ENCODE measurements around the gene MAGEB2. TPM values are rescaled to one million over a fixed set of nuclear protein-coding genes. Genes with fewer than 3 reads are reported as not detected.
"Not testable (repeated sequence)": the region's sequence is repeated elsewhere in the genome, so short reads cannot be mapped to it uniquely, and the experiment has no call there.

MAGEB2 gene, protein sequence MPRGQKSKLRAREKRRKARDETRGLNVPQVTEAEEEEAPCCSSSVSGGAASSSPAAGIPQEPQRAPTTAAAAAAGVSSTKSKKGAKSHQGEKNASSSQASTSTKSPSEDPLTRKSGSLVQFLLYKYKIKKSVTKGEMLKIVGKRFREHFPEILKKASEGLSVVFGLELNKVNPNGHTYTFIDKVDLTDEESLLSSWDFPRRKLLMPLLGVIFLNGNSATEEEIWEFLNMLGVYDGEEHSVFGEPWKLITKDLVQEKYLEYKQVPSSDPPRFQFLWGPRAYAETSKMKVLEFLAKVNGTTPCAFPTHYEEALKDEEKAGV
- total RNA-seq: 10 to 100 TPM in 1 of 2 donors, not detected in 1; 29.5 TPM

- no peak within 1 kb of the TSS for H3K27ac ChIP-seq
- TF ChIP-seq POLR2A (IDR thresholded peaks at IDR 0.05) (no peak), POLR2AphosphoS5 (IDR thresholded peaks at IDR 0.05) (no peak), CTCF (IDR thresholded peaks at IDR 0.05) (no peak)
- H3K4me1 ChIP-seq (replicated peaks): no peaks in the 10 kb centered on the region
- 95% methylated on average over 22 of the region's 29 CpGs for WGBS
- no peaks in the 10 kb centered on the region for H3K9me3 ChIP-seq
- no peaks in the 10 kb centered on the region for H3K36me3 ChIP-seq
- no peak within 1 kb of the TSS for H3K4me3 ChIP-seq
- intact Hi-C loops (cut with DNase I): no loop called here
- DNase-seq (ENCODE audit: low spot score): no peak
- no peaks in the 10 kb centered on the region for H3K27me3 ChIP-seq (replicated peaks; ENCODE audit: insufficient read depth)
Observed at GRCh38 chrX:30215357-30215843, at the start of gene MAGEB2. Gene MAGEB2, plus strand, starts transcription at chrX:30215563. Its CDS starts 3,018 bp downstream, at chrX:30218581.

DNA sequence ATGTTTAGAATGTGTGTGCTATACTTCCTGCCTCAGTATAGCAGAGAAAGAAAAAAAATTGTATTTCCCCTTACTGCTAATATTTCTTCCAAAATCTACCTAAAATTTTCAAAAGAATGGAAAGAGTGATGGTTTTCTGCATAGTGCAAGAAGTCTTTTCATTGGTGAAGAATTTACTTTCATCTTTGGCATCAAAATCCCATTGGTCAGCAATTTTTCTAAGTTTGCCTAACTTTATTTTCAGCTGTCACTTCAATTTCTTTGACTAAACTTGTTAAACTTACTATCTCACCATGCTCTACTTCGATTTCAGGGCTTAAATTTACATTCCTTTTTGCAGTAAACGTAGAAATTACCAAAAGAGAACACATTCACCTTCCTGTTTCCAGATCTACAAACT is 44.5 kb upstream of the MAGEB2 start:
- Histone ChIP-seq H3K4me1 (replicated peaks) (no peaks in the 10 kb centered on the region), H3K4me3 (no peak overlapping the region), H3K27ac (no peak overlapping the region), H3K27me3 (replicated peaks; ENCODE audit: insufficient read depth) (no peaks in the 10 kb centered on the region), H3K36me3 (no peaks in the 10 kb centered on the region), H3K9me3 (no peaks in the 10 kb centered on the region)
- TF ChIP-seq POLR2AphosphoS5 (IDR thresholded peaks at IDR 0.05) (no peak), CTCF (IDR thresholded peaks at IDR 0.05) (no peak), POLR2A (IDR thresholded peaks at IDR 0.05) (no peak)
- no peak for DNase-seq (ENCODE audit: low spot score)
- WGBS: 55% methylated on average over 2 of the region's 2 CpGs
- intact Hi-C loops (cut with DNase I): no loop called here

DNA sequence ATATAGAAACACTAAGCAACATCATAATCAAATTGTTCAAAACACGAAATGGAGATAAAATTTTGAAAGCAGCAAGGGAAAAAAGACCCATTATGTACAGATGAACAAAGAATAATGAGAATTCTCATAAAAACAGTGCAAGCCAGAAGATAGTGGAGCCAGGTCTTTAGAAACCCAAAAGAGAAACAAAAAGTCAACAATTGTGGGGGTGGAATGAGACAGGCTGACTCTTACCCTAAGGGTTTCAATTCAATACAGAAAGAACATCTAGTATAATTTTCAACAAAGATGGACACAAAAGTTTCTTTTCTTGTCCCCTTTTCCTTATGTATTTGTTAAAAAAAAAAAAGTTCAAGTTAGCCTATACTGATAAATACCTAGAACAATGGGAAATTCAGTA is 34.0 kb upstream of the MAGEB2 start:
- 23% methylated on average over 1 of the region's 1 CpG for WGBS
- H3K9me3 ChIP-seq: no peaks in the 10 kb centered on the region
- no peak for TF ChIP-seq CTCF (IDR thresholded peaks at IDR 0.05)
- no peak for TF ChIP-seq POLR2AphosphoS5 (IDR thresholded peaks at IDR 0.05)
- TF ChIP-seq POLR2A (IDR thresholded peaks at IDR 0.05): no peak
- intact Hi-C loops (cut with DNase I): no loop called here
- no peak overlapping the region for H3K27ac ChIP-seq
- DNase-seq (ENCODE audit: low spot score): no peak
- no peaks in the 10 kb centered on the region for H3K4me1 ChIP-seq (replicated peaks)
- H3K4me3 ChIP-seq: no peak overlapping the region
- H3K27me3 ChIP-seq (replicated peaks; ENCODE audit: insufficient read depth): no peaks in the 10 kb centered on the region
- H3K36me3 ChIP-seq: no peaks in the 10 kb centered on the region

DNA sequence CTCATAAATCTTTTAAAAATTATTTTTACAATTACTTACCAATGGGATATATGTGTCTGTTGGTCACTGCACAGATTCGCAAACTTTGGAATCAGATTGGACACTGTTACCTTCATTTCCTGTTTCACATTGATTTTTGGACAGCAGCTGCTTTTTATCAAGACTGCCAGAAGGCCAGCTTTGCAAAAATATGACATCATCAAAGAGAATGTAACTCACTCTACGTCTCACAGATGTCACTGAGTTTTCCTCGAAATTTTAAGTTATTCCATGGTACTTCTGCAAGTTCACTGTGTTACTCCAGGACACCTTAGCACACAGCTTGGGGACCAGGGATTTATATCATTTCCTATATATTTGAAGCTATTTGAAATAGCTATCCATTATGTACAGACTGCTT is 31.8 kb upstream of the MAGEB2 start:
- no peak overlapping the region for H3K4me3 ChIP-seq
- no peak overlapping the region for H3K27ac ChIP-seq
- H3K27me3 ChIP-seq (replicated peaks; ENCODE audit: insufficient read depth): no peaks in the 10 kb centered on the region
- DNase-seq (ENCODE audit: low spot score): no peak
- H3K36me3 ChIP-seq: no peaks in the 10 kb centered on the region
- H3K4me1 ChIP-seq (replicated peaks): no peaks in the 10 kb centered on the region
- whole genome bisulfite sequencing: 68% methylated on average over 3 of the region's 3 CpGs
- TF ChIP-seq POLR2A (IDR thresholded peaks at IDR 0.05): no peak
- no peak for TF ChIP-seq CTCF (IDR thresholded peaks at IDR 0.05)
- no peak for TF ChIP-seq POLR2AphosphoS5 (IDR thresholded peaks at IDR 0.05)
- H3K9me3 ChIP-seq: no peaks in the 10 kb centered on the region
- intact Hi-C loops (cut with DNase I): no loop called here

DNA sequence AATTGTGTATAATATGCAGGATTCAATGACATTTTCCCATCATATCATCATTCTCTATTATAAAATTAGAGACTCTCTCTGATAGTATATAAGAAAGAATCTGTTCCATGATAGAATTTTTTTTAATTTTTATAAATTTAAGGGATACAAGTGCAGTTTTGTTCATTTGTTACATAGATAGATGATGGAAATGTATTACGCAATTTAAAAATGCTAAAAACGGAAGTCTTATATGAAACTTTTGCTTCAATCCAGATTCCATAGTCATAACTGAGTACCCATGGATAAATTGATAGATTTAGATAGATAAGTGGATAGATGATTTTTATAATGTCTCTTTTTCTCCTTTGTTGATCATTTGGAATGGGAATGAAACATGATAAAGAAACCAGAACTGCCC is 24.9 kb upstream of the MAGEB2 start:
- no peak for DNase-seq (ENCODE audit: low spot score)
- TF ChIP-seq POLR2A (IDR thresholded peaks at IDR 0.05) (no peak), POLR2AphosphoS5 (IDR thresholded peaks at IDR 0.05) (no peak), CTCF (IDR thresholded peaks at IDR 0.05) (no peak)
- 96% methylated on average over 2 of the region's 2 CpGs for WGBS
- Histone ChIP-seq H3K4me3 (no peak overlapping the region), H3K9me3 (no peaks in the 10 kb centered on the region), H3K36me3 (no peaks in the 10 kb centered on the region), H3K4me1 (replicated peaks) (no peaks in the 10 kb centered on the region), H3K27ac (no peak overlapping the region), H3K27me3 (replicated peaks; ENCODE audit: insufficient read depth) (no peaks in the 10 kb centered on the region)
- intact Hi-C loops (cut with DNase I): no loop called here

DNA sequence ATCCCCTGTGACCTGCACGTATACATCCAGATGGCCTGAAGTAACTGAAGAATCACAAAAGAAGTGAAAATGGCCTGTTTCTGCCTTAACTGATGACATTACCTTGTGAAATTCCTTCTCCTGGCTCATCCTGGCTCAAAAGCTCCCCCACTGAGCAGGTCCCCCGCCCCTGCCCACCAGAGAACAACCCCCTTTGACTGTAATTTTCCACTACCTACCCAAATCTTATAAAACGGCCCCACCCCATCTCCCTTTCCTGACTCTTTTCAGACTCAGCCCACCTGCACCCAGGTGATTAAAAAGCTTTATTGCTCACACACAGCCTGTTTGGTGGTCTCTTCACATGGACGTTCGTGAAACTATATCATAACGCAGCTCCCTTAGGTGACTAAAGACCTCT is 21.5 kb upstream of the MAGEB2 start:
- intact Hi-C loops (cut with DNase I); H3K9me3 ChIP-seq; H3K4me3 ChIP-seq; H3K27me3 ChIP-seq (replicated peaks; ENCODE audit: insufficient read depth); DNase-seq (ENCODE audit: low spot score); H3K4me1 ChIP-seq (replicated peaks); H3K36me3 ChIP-seq; H3K27ac ChIP-seq: not testable (repeated sequence)
- 82% methylated on average over 6 of the region's 6 CpGs for WGBS
